ENCODE measurements around the gene RYR3.

Gene RYR3

GRCh38 chr15:33468740-33469139 is 158.0 kb downstream of the RYR3 start:
- no peaks in the 10 kb centered on the region for H3K36me3 ChIP-seq (ENCODE audit: control insufficient read depth in 2 of 2, insufficient read depth in 1 of 2, low read length in 2 of 2)
- ChIA-PET CTCF (interaction anchor here (0.7 kb wide), 1 partner anchor 12 kb away, joined by 3 read pairs; no protein-coding TSS in a partner anchor), POLR2A (no interaction called here)
- no peak for TF ChIP-seq ZNF23 (tag by site-specific recombination; IDR thresholded peaks at IDR 0.05; ENCODE audit: borderline replicate concordance)
- TF ChIP-seq ZNF175 (tag by site-specific recombination; IDR thresholded peaks at IDR 0.05): no peak
- no peak for TF ChIP-seq ZNF10 (tag by site-specific recombination; IDR thresholded peaks at IDR 0.05)
- no peaks in the 10 kb centered on the region for H3K9me3 ChIP-seq (ENCODE audit: control insufficient read depth, insufficient read depth, low read depth, low read length)
- no peak overlapping the region for H3K4me3 ChIP-seq (ENCODE audit: low read depth, low read length)
- no peak overlapping the region for H3K27ac ChIP-seq (ENCODE audit: extremely low read depth, low read depth, low read length)
- H3K4me1 ChIP-seq (ENCODE audit: control insufficient read depth, insufficient read depth, low read length): no peaks in the 10 kb centered on the region

GRCh38 chr15:33473005-33473404 is 162.2 kb downstream of the RYR3 start:
- CTCF ChIA-PET: no interaction called here
- POLR2A ChIA-PET: no interaction called here

GRCh38 chr15:33473714-33474113 is 162.9 kb downstream of the RYR3 start:
- CTCF ChIA-PET: no interaction called here
- no peak for TF ChIP-seq ZNF529 (tag by site-specific recombination; IDR thresholded peaks at IDR 0.05; ENCODE audit: insufficient replicate concordance)
- H3K36me3 ChIP-seq (ENCODE audit: control insufficient read depth in 2 of 2, insufficient read depth in 1 of 2, low read length in 2 of 2): no peaks in the 10 kb centered on the region
- no peaks in the 10 kb centered on the region for H3K9me3 ChIP-seq (ENCODE audit: control insufficient read depth, insufficient read depth, low read depth, low read length)
- no peak overlapping the region for H3K4me3 ChIP-seq (ENCODE audit: low read depth, low read length)
- H3K27ac ChIP-seq (ENCODE audit: extremely low read depth, low read depth, low read length): no peak overlapping the region
- H3K4me1 ChIP-seq (ENCODE audit: control insufficient read depth, insufficient read depth, low read length): no peaks in the 10 kb centered on the region
- POLR2A ChIA-PET: no interaction called here

More at GRCh38 chr15:33473005-33473404, 162.2 kb downstream of the RYR3 start:
- no peak for TF ChIP-seq ZNF610 (tag by site-specific recombination; IDR thresholded peaks at IDR 0.05; ENCODE audit: borderline replicate concordance)
- TF ChIP-seq ZNF16 (tag by site-specific recombination; IDR thresholded peaks at IDR 0.05; ENCODE audit: low read depth): no peak
- TF ChIP-seq ZNF26 (tag by site-specific recombination; IDR thresholded peaks at IDR 0.05): no peak
- TF ChIP-seq ZBTB20 (tag by site-specific recombination; IDR thresholded peaks at IDR 0.05): no peak
- TF ChIP-seq ZNF830 (tag by site-specific recombination; IDR thresholded peaks at IDR 0.05; ENCODE audit: low read depth): no peak
- TF ChIP-seq GLIS1 (tag by site-specific recombination; IDR thresholded peaks at IDR 0.05): no peak
- no peak for TF ChIP-seq ZNF600 (tag by site-specific recombination; IDR thresholded peaks at IDR 0.05)
- Histone ChIP-seq H3K4me1 (ENCODE audit: control insufficient read depth, insufficient read depth, low read length) (no peaks in the 10 kb centered on the region), H3K27ac (ENCODE audit: extremely low read depth, low read depth, low read length) (no peak overlapping the region), H3K9me3 (ENCODE audit: control insufficient read depth, insufficient read depth, low read depth, low read length) (no peaks in the 10 kb centered on the region), H3K36me3 (ENCODE audit: control insufficient read depth in 2 of 2, insufficient read depth in 1 of 2, low read length in 2 of 2) (no peaks in the 10 kb centered on the region), H3K4me3 (ENCODE audit: low read depth, low read length) (no peak overlapping the region)

GRCh38 chr15:33476076-33476475 is 165.3 kb downstream of the RYR3 start:
- no peak overlapping the region for H3K27ac ChIP-seq (ENCODE audit: extremely low read depth, low read depth, low read length)
- CTCF ChIA-PET: no interaction called here
- no peak for TF ChIP-seq ZNF776 (tag by site-specific recombination; IDR thresholded peaks at IDR 0.05; ENCODE audit: borderline replicate concordance)
- no peak for TF ChIP-seq ZNF621 (tag by site-specific recombination; IDR thresholded peaks at IDR 0.05)
- no peak for TF ChIP-seq KLF8 (tag by site-specific recombination; IDR thresholded peaks at IDR 0.05)
- no peak for TF ChIP-seq ZBTB1 (tag by site-specific recombination; IDR thresholded peaks at IDR 0.05)
- TF ChIP-seq ZNF518A (tag by site-specific recombination; conservative IDR thresholded peaks at IDR 0.05; ENCODE audit: low read depth): no peak
- TF ChIP-seq ZNF175 (tag by site-specific recombination; IDR thresholded peaks at IDR 0.05): no peak
- no peak for TF ChIP-seq ZNF366 (tag by site-specific recombination; conservative IDR thresholded peaks at IDR 0.05)
- TF ChIP-seq ZNF155 (tag by site-specific recombination; IDR thresholded peaks at IDR 0.05): no peak
- no peak for TF ChIP-seq ZNF513 (tag by site-specific recombination; IDR thresholded peaks at IDR 0.05)
- H3K4me3 ChIP-seq (ENCODE audit: low read depth, low read length): no peak overlapping the region
- POLR2A ChIA-PET: no interaction called here
- no peaks in the 10 kb centered on the region for H3K4me1 ChIP-seq (ENCODE audit: control insufficient read depth, insufficient read depth, low read length)
- no peaks in the 10 kb centered on the region for H3K36me3 ChIP-seq (ENCODE audit: control insufficient read depth in 2 of 2, insufficient read depth in 1 of 2, low read length in 2 of 2)
- no peaks in the 10 kb centered on the region for H3K9me3 ChIP-seq (ENCODE audit: control insufficient read depth, insufficient read depth, low read depth, low read length)

All from HEK293 (cell line).